HEK293 (cell line): ENCODE measurements around the gene SVIL.

Experiments
- CTCF ChIA-PET: fragments of 350-600 bp; formaldehyde crosslinking; extraction: SDS; loops from one replicate; lab custom pipeline; 2021; ENCODE audit warnings: antibody characterized with exemption; lab: Yijun Ruan, JAX
- POLR2A ChIA-PET: fragments of 300-600 bp; formaldehyde crosslinking; extraction: SDS; loops from one replicate; lab custom pipeline; 2020; ENCODE audit warnings: antibody characterized with exemption, inconsistent platforms; lab: Yijun Ruan, JAX
- H3K27ac ChIP-seq: fragments of 200-500 bp; sonication (Bioruptor generic); 2 replicates; pipeline ENCODE4 v1.5.1; 2014; ENCODE audit warnings: low read depth, low read length, control low read depth, inconsistent platforms; ENCODE audit errors: extremely low read depth
- H3K36me3 ChIP-seq, 2 experiments: fragments of 200-500 bp in 1 of 2; sonication (Bioruptor generic) in 1 of 2; 1 replicate in 1 of 2; 2 replicates in 1 of 2; pipeline ENCODE4 v1.5.1; 2014 to 2017; ENCODE audit warnings: inconsistent platforms in 2 of 2, low read length in 2 of 2; ENCODE audit not compliant: control insufficient read depth in 2 of 2, insufficient read depth in 1 of 2
- H3K4me1 ChIP-seq: fragments of 200-500 bp; sonication (Bioruptor generic); 2 replicates; pipeline ENCODE4 v1.5.1; 2014; ENCODE audit warnings: mild to moderate bottlenecking, low read length, inconsistent platforms; ENCODE audit not compliant: control insufficient read depth, insufficient read depth
- H3K4me3 ChIP-seq: 2 replicates; pipeline ENCODE4 v1.5.1; 2011; ENCODE audit warnings: low read depth, mild to moderate bottlenecking, control low read depth, low read length, moderate library complexity
- H3K9me3 ChIP-seq: fragments of 200-500 bp; sonication (Bioruptor generic); 2 replicates; pipeline ENCODE4 v1.5.1; 2014; ENCODE audit warnings: low read depth, low read length, inconsistent platforms; ENCODE audit not compliant: control insufficient read depth, insufficient read depth
- HOXC10 ChIP-seq: sonication (generic); formaldehyde crosslinking; IDR thresholded peaks from 2 replicates; pipeline ENCODE4 v1.8.1; 2023; ENCODE audit warnings: mild to moderate bottlenecking, missing genetic modification reagents
- KLF1 ChIP-seq: fragments of 450-650 bp; formaldehyde crosslinking; IDR thresholded peaks from 2 replicates; pipeline ENCODE4 v1.5.1; 2016; ENCODE audit warnings: missing biosample characterization, missing genetic modification characterization
- KLF9 ChIP-seq: fragments of 450-650 bp; formaldehyde crosslinking; IDR thresholded peaks from 2 replicates; pipeline ENCODE4 v1.5.1; 2016; ENCODE audit warnings: missing biosample characterization, missing genetic modification characterization, low read depth
- OSR2 ChIP-seq: fragments of 450-650 bp; formaldehyde crosslinking; IDR thresholded peaks from 2 replicates; pipeline ENCODE4 v1.5.1; 2016; ENCODE audit warnings: missing biosample characterization, missing genetic modification characterization
- PRDM1 ChIP-seq: fragments of 450-650 bp; formaldehyde crosslinking; IDR thresholded peaks from 2 replicates; pipeline ENCODE4; 2016; ENCODE audit warnings: missing biosample characterization, missing genetic modification characterization
- SP2 ChIP-seq: fragments of 450-650 bp; formaldehyde crosslinking; IDR thresholded peaks from 2 replicates; pipeline ENCODE4 v1.5.1; 2016; ENCODE audit warnings: missing biosample characterization, missing genetic modification characterization
- SP7 ChIP-seq: fragments of 450-650 bp; formaldehyde crosslinking; IDR thresholded peaks from 2 replicates; pipeline ENCODE4 v1.5.1; 2016; ENCODE audit warnings: missing biosample characterization, missing genetic modification characterization
- ZBTB8A ChIP-seq: fragments of 450-650 bp; formaldehyde crosslinking; IDR thresholded peaks from 2 replicates; pipeline ENCODE4 v1.5.1; 2016; ENCODE audit warnings: missing biosample characterization, missing genetic modification characterization
- ZFP41 ChIP-seq: fragments of 450-650 bp; formaldehyde crosslinking; IDR thresholded peaks from 2 replicates; pipeline ENCODE4 v1.5.1; 2016; ENCODE audit warnings: missing biosample characterization, missing genetic modification characterization, borderline replicate concordance
- ZNF112 ChIP-seq: fragments of 450-650 bp; formaldehyde crosslinking; IDR thresholded peaks from 2 replicates; pipeline ENCODE4 v1.5.0; 2017; ENCODE audit warnings: missing biosample characterization, missing genetic modification characterization
- ZNF549 ChIP-seq: fragments of 450-650 bp; IDR thresholded peaks from 2 replicates; pipeline ENCODE4 v1.5.1; 2018; ENCODE audit warnings: missing biosample characterization, missing genetic modification characterization, mild to moderate bottlenecking, inconsistent platforms, moderate library complexity
- ZNF560 ChIP-seq: fragments of 450-650 bp; formaldehyde crosslinking; IDR thresholded peaks from 2 replicates; pipeline ENCODE4 v1.5.1; 2017; ENCODE audit warnings: missing biosample characterization, missing genetic modification characterization, borderline replicate concordance
- ZNF561 ChIP-seq: fragments of 450-650 bp; IDR thresholded peaks from 2 replicates; pipeline ENCODE4 v1.5.1; 2018; ENCODE audit warnings: missing biosample characterization, missing genetic modification characterization, borderline replicate concordance
- ZNF585B ChIP-seq: fragments of 450-650 bp; formaldehyde crosslinking; IDR thresholded peaks from 2 replicates; pipeline ENCODE4 v1.5.1; 2016; ENCODE audit warnings: missing biosample characterization, missing genetic modification characterization
- ZNF629 ChIP-seq: fragments of 450-650 bp; formaldehyde crosslinking; IDR thresholded peaks from 2 replicates; pipeline ENCODE4 v1.5.1; 2017; ENCODE audit warnings: missing biosample characterization, missing genetic modification characterization
- ZNF776 ChIP-seq: fragments of 450-650 bp; formaldehyde crosslinking; IDR thresholded peaks from 2 replicates; pipeline ENCODE4 v1.5.0; 2017; ENCODE audit warnings: missing biosample characterization, missing genetic modification characterization, borderline replicate concordance
- ZNF791 ChIP-seq: fragments of 450-650 bp; formaldehyde crosslinking; IDR thresholded peaks from 2 replicates; pipeline ENCODE4 v1.5.1; 2016; ENCODE audit warnings: missing biosample characterization, missing genetic modification characterization
- ZNF843 ChIP-seq: fragments of 450-650 bp; formaldehyde crosslinking; IDR thresholded peaks from 2 replicates; pipeline ENCODE4 v1.5.1; 2016; ENCODE audit warnings: missing biosample characterization, missing genetic modification characterization
- TF ChIP-seq, protein P1 (sequence below): fragments of 450-650 bp; formaldehyde crosslinking; IDR thresholded peaks from 2 replicates; pipeline ENCODE4 v1.5.1; 2016; ENCODE audit warnings: missing biosample characterization, missing genetic modification characterization
- TF ChIP-seq, protein P2 (sequence below): fragments of 450-650 bp; formaldehyde crosslinking; IDR thresholded peaks from 2 replicates; pipeline ENCODE4 v1.5.1; 2017; ENCODE audit warnings: missing biosample characterization, missing genetic modification characterization
- TF ChIP-seq, protein P3 (sequence below): fragments of 450-650 bp; formaldehyde crosslinking; IDR thresholded peaks from 2 replicates; pipeline ENCODE4 v1.5.1; 2016; ENCODE audit warnings: missing biosample characterization, missing genetic modification characterization, borderline replicate concordance
- TF ChIP-seq, protein P4 (sequence below): fragments of 450-650 bp; formaldehyde crosslinking; IDR thresholded peaks from 2 replicates; pipeline ENCODE4 v1.5.1; 2016; ENCODE audit warnings: missing biosample characterization, missing genetic modification characterization
- TF ChIP-seq, protein P5 (sequence below): fragments of 450-650 bp; formaldehyde crosslinking; IDR thresholded peaks from 2 replicates; pipeline ENCODE4 v1.5.0; 2017; ENCODE audit warnings: missing biosample characterization, missing genetic modification characterization, borderline replicate concordance
- TF ChIP-seq, protein P6 (sequence below): fragments of 450-650 bp; formaldehyde crosslinking; IDR thresholded peaks from 2 replicates; pipeline ENCODE4 v1.5.1; 2016; ENCODE audit warnings: missing biosample characterization, missing genetic modification characterization

The SVIL gene

DNA sequence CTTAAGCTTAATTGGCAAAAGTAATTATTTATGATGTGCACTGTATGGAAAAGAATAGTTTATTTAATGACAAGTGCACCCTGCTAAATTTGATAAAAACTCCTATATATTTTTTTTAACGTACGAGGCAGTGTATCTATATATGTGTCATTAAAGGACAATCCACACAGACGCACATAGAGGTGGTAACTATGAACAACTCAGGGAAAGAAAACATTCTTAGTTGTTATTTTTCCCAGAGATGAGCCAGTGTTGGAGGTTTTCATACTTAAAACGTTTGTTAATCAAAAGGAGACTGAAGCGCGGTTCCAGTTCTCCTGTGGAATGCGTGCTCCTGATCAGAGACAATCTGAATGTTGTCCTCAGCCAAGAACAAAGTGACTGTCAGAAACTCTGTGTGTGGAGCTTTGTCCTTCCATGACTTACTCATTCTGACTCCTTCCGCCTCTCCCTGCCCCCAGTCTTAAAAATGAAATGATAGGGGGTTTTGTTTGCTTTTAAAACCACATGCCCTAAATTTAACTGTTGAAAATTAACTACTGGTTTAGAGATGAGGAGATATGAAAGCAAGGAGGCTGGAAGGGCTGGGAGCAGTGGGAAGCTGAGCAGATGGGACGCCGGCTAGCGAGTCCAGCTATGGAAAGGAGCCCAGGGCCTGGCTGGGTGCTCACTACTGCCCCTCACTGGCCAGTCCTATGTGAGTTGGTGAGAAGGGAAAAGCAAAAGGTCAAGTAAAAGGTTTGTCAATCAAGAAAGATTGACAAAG is 99.6 kb downstream of the SVIL start:
- Histone ChIP-seq H3K4me1 (peaks cover 24% of the 10 kb centered on the region), H3K27ac (peak overlapping the region; percentile 62), H3K9me3 (no peaks in the 10 kb centered on the region), H3K36me3 (no peaks in the 10 kb centered on the region), H3K4me3 (no peak overlapping the region)
- ChIA-PET CTCF (interaction anchor here (0.5 to 2.6 kb wide), 34 partner anchors 8 to 1021 kb away, joined by 3 to 25 read pairs (median 5); no protein-coding TSS in a partner anchor), POLR2A (interaction anchor here (0.6 kb wide), 1 partner anchor 985 kb away, joined by 5 read pairs; no protein-coding TSS in a partner anchor)
- TF ChIP-seq ZNF791 (tag by site-specific recombination) (no peak), ZNF560 (no peak), ZBTB8A (tag by site-specific recombination) (peak; percentile 39), PRDM1 (peak; percentile 85), ZNF629 (peak; percentile 54; the same call in 1 of the 2 replicates), ZNF843 (tag by site-specific recombination) (peak; percentile 84), ZNF585B (tag by site-specific recombination) (no peak), ZNF561 (tag by site-specific recombination) (no peak), OSR2 (tag by site-specific recombination) (peak; percentile 91), ZNF112 (no peak), KLF9 (tag by site-specific recombination) (no peak), ZNF776 (tag by site-specific recombination) (no peak), ZFP41 (tag by site-specific recombination) (no peak), SP2 (tag by site-specific recombination) (no peak), ZNF549 (tag by site-specific recombination) (no peak), KLF1 (tag by site-specific recombination) (no peak), HOXC10 (CRISPR knock-in tag) (no peak), SP7 (peak; percentile 96)
- TF ChIP-seq, protein P1, sequence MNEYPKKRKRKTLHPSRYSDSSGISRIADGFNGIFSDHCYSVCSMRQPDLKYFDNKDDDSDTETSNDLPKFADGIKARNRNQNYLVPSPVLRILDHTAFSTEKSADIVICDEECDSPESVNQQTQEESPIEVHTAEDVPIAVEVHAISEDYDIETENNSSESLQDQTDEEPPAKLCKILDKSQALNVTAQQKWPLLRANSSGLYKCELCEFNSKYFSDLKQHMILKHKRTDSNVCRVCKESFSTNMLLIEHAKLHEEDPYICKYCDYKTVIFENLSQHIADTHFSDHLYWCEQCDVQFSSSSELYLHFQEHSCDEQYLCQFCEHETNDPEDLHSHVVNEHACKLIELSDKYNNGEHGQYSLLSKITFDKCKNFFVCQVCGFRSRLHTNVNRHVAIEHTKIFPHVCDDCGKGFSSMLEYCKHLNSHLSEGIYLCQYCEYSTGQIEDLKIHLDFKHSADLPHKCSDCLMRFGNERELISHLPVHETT: peak; percentile 64; the same call in 1 of the 2 replicates
- TF ChIP-seq, protein P2, sequence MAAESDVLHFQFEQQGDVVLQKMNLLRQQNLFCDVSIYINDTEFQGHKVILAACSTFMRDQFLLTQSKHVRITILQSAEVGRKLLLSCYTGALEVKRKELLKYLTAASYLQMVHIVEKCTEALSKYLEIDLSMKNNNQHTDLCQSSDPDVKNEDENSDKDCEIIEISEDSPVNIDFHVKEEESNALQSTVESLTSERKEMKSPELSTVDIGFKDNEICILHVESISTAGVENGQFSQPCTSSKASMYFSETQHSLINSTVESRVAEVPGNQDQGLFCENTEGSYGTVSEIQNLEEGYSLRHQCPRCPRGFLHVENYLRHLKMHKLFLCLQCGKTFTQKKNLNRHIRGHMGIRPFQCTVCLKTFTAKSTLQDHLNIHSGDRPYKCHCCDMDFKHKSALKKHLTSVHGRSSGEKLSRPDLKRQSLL: no peak
- TF ChIP-seq, protein P3, sequence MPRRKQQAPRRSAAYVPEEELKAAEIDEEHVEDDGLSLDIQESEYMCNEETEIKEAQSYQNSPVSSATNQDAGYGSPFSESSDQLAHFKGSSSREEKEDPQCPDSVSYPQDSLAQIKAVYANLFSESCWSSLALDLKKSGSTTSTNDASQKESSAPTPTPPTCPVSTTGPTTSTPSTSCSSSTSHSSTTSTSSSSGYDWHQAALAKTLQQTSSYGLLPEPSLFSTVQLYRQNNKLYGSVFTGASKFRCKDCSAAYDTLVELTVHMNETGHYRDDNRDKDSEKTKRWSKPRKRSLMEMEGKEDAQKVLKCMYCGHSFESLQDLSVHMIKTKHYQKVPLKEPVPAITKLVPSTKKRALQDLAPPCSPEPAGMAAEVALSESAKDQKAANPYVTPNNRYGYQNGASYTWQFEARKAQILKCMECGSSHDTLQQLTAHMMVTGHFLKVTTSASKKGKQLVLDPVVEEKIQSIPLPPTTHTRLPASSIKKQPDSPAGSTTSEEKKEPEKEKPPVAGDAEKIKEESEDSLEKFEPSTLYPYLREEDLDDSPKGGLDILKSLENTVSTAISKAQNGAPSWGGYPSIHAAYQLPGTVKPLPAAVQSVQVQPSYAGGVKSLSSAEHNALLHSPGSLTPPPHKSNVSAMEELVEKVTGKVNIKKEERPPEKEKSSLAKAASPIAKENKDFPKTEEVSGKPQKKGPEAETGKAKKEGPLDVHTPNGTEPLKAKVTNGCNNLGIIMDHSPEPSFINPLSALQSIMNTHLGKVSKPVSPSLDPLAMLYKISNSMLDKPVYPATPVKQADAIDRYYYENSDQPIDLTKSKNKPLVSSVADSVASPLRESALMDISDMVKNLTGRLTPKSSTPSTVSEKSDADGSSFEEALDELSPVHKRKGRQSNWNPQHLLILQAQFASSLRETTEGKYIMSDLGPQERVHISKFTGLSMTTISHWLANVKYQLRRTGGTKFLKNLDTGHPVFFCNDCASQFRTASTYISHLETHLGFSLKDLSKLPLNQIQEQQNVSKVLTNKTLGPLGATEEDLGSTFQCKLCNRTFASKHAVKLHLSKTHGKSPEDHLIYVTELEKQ: peak; percentile 40; the same call in 1 of the 2 replicates
- TF ChIP-seq, protein P4, sequence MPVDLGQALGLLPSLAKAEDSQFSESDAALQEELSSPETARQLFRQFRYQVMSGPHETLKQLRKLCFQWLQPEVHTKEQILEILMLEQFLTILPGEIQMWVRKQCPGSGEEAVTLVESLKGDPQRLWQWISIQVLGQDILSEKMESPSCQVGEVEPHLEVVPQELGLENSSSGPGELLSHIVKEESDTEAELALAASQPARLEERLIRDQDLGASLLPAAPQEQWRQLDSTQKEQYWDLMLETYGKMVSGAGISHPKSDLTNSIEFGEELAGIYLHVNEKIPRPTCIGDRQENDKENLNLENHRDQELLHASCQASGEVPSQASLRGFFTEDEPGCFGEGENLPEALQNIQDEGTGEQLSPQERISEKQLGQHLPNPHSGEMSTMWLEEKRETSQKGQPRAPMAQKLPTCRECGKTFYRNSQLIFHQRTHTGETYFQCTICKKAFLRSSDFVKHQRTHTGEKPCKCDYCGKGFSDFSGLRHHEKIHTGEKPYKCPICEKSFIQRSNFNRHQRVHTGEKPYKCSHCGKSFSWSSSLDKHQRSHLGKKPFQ (tag by site-specific recombination): peak; percentile 65
- TF ChIP-seq, protein P5, sequence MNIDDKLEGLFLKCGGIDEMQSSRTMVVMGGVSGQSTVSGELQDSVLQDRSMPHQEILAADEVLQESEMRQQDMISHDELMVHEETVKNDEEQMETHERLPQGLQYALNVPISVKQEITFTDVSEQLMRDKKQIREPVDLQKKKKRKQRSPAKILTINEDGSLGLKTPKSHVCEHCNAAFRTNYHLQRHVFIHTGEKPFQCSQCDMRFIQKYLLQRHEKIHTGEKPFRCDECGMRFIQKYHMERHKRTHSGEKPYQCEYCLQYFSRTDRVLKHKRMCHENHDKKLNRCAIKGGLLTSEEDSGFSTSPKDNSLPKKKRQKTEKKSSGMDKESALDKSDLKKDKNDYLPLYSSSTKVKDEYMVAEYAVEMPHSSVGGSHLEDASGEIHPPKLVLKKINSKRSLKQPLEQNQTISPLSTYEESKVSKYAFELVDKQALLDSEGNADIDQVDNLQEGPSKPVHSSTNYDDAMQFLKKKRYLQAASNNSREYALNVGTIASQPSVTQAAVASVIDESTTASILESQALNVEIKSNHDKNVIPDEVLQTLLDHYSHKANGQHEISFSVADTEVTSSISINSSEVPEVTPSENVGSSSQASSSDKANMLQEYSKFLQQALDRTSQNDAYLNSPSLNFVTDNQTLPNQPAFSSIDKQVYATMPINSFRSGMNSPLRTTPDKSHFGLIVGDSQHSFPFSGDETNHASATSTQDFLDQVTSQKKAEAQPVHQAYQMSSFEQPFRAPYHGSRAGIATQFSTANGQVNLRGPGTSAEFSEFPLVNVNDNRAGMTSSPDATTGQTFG (tag by site-specific recombination): no peak
- TF ChIP-seq, protein P6, sequence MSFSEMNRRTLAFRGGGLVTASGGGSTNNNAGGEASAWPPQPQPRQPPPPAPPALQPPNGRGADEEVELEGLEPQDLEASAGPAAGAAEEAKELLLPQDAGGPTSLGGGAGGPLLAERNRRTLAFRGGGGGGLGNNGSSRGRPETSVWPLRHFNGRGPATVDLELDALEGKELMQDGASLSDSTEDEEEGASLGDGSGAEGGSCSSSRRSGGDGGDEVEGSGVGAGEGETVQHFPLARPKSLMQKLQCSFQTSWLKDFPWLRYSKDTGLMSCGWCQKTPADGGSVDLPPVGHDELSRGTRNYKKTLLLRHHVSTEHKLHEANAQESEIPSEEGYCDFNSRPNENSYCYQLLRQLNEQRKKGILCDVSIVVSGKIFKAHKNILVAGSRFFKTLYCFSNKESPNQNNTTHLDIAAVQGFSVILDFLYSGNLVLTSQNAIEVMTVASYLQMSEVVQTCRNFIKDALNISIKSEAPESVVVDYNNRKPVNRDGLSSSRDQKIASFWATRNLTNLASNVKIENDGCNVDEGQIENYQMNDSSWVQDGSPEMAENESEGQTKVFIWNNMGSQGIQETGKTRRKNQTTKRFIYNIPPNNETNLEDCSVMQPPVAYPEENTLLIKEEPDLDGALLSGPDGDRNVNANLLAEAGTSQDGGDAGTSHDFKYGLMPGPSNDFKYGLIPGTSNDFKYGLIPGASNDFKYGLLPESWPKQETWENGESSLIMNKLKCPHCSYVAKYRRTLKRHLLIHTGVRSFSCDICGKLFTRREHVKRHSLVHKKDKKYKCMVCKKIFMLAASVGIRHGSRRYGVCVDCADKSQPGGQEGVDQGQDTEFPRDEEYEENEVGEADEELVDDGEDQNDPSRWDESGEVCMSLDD: no peak
